IPS DF 4.7 (cell line): ENCODE measurements around the gene HS3ST4.
A peak's percentile ranks its signal among the peaks of the same experiment; 100 is the strongest.
"Not testable (repeated sequence)": the region's sequence is repeated elsewhere in the genome, so short reads cannot be mapped to it uniquely, and the experiment has no call there.

ENCODE experiments used
- DNase-seq: peaks from one replicate; pipeline ENCODE4 v3.0.0-alpha.2; 2013; ENCODE audit warnings: low spot score; ENCODE audit errors: extremely low read depth

The HS3ST4 gene

DNA sequence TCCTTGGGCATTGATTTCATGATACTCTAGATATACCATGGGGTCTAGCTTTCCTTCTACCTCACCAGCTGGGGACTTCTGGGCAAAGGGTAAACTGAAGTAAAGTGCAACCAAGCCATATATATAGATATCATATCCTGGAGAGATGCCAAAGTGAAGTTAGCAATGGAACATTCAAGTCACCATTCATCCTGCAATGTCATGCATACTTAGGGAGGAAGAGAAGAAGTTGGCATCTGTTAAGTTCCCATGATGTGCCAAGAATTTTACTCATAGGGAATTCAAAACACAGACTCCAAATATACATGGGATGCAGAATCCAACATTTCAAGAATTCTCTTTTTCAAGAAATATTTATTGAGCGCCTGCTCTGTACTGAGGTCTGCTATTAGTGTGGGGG, 399.8 kb downstream of the HS3ST4 start:
- DNase-seq, result no peak

DNA sequence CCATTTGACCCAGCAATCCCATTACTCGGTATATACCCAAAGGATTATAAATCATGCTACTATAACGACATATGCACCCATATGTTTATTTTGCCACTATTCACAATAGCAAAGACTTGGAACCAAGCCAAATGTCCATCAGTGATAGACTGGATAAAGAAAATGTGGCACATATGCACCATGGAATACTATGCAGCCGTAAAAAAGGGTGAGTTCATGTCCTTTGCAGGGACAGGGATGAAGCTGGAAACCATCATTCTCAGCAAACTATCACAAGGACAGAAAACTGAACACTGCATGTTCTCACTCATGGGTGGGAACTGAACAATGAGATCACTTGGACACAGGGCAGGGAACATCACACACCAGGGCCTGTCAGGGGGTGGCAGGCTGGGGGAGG, 406.4 kb downstream of the HS3ST4 start:
- not testable (repeated sequence) for DNase-seq

DNA sequence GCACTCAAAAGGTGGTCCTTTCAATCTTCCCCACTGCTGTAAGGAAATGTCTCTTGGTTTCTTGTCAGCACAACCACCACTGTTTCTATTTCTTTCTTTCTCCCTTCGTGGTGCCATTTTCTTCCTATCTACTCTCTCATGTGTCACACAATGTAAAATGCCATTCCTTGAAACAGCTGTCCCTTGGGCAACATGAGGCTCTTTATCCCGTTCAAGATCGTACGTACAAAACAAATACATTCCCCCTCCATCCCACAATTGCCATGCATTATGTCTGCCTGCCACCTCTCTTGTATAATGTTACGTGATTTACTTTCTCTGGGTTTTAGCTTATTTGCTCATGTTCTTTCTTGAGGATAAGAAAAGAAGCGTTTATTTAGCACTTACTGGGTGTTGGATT, 410.6 kb downstream of the HS3ST4 start:
- DNase-seq, result no peak

DNA sequence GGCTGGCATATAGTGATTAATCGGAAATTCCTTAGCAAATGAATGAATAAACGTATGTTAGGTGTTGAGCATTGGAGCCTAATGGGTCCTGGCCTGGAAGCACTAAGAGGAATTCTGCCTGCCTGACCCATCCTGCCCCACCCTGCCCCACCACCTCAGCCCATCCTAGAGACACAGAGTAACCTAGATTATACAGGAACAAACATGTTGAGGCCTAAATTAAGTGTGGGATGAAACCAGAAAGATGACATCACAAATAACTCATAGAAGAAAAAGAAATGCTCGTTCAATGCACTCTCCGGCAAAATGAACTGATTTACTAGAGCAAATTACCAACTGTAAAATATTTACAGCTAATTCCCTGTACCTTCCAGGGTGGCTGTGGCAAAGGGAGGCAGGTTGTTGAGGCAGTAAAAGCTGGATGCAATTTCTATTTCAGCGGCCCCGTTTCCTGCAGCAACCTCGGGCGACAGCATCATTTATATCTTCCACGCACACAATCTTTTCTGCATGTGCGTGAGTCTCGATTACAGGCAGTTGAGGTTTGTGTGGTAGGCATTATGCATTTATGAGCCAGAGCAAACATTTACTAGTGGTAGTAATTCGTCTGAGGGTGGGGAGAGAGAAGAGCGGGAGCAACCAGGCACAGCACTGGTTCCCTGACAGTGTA, 417.2 kb downstream of the HS3ST4 start:
- no peak for DNase-seq

DNA sequence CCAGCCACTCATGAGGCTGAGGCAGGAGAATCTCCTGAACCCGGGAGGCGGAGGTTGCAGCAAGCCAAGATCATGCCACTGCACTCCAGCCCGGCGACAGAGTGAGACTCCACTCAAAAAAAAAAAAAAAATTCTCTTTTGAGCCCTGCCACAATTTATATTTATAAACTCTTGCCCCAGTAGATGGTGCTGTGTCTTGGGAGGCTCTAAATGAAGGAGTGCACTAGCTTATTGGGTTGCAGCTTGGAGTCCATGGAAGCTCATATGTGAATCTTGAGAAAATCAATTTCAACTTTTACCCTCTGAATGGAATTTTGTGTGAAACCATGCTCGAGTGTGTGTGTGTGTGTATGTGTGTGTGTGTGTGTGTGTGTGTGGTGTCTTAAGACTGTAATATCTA, 420.1 kb downstream of the HS3ST4 start:
- DNase-seq, result no peak

DNA sequence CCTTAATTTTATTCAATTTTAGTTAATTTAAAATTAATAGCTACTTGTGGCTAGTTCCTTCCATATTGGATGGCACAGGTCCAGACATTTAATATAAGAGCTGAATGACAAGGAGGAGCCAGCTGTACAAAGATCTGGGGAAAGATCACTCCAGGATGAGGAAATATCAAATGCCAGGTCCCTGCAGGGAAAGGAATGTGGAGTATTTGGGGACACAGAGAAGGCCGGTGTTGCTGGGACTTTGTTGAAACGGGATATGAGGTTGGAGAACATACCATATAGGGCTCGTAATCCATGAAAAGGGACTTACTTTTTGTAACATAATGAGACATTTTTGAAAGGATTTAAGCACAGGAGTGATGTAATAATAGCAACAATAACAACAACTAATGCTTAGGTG, 426.8 kb downstream of the HS3ST4 start:
- DNase-seq, result peak; percentile 33

DNA sequence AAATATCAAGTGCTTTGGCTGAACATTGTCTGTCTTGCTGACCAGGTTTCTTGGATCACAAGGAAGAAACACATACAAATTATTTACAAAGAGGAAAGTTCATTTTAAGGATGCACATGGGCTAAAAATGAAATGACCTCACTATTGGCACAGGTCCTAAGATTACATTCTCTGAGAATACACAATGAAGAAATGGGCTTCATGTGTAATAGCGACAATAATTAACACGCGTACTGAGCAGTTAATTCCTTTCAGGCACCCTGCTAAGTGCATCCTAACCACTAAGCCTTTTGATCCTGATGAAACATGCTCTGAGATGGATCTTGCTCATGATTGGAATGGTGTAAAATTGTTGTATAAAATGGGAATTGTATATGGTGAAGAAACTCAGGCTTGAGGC, 429.0 kb downstream of the HS3ST4 start:
- no peak for DNase-seq

DNA sequence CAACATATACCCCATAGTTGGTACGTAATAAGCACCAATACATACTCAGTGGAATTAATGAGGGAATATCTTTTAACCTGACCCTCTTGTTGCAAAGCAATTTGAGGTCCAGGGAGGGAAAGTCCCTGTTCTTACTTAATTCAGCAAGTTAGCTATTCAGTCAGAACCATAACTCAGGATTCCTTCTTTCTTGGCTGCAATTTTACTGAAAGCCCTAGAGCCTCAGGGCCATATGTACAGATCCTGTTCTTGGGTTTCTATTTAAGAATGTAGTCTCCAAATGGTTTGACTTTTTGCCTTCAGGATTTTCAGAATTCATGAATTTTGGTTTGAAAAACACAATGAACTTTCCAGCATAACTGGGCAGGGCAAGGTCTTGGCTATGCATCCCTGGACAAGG, 436.5 kb downstream of the HS3ST4 start:
- no peak for DNase-seq

DNA sequence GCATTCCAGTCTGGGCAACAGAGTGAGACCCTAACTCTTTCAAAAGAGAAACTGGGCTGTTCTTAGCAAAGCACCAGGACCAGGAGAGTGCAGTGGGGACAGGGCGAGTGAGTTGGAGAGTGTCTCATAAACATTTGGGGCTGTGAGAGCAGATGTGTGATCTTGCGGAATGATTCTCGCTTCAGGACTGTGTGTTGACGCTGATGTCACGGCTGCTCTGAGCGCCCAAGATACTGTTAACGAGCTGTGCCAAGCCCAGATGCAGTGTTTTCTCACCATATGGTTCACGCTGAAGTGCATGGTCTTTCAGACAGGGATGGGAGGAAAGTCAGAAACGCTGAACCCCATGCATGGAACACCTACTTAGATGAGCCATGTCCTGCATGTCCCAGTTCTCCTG, 438.2 kb downstream of the HS3ST4 start:
- DNase-seq, result no peak

DNA sequence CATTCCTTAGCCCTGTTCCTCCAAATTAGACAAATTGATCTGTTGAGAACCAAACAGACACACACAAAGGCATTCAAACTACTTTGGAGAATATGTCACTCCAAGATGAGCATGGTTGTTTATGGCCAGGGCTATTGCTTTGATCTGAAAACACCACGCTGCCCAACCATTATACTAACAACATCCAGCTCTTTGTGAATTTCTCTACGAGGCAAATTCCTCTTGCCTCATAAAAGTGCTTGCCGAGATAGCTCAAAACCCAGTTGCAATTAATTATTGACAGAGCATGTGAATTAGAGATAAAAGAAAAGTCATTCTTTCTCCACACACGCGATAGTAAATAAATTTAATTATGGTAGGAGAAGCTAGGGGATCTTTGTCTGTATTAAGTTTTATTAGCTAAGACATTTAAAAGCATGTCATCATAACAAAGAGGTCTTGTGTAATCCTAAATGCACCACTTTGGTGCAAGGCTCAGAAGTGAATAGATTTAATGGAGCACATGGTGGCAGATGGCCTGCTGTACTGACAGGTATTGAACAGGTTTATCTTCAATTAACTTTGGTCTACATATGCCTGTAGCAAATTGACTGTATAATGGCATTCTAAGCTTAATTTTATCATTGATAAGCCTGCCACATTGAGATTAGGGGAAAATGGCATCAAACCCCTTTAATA, 441.8 kb downstream of the HS3ST4 start:
- no peak for DNase-seq

DNA sequence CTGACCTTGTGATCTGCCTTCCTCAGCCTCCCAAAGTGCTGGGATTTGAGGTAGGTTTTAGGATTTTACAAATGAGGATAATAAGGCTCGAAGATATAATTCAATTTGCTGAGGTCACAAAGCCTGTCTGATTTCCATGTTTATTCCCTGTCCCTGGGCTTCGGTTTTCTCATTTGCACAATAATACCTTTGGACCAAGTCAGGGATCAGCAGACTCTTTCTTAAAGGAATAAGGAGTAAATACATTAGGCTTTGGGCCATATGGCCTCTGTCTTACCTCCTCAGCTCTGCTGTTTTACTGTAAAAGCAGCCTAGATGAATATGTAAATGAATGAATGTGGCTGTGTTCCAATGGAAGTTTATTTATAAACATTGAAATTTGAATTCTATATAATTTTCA, 442.8 kb downstream of the HS3ST4 start:
- DNase-seq, result no peak

DNA sequence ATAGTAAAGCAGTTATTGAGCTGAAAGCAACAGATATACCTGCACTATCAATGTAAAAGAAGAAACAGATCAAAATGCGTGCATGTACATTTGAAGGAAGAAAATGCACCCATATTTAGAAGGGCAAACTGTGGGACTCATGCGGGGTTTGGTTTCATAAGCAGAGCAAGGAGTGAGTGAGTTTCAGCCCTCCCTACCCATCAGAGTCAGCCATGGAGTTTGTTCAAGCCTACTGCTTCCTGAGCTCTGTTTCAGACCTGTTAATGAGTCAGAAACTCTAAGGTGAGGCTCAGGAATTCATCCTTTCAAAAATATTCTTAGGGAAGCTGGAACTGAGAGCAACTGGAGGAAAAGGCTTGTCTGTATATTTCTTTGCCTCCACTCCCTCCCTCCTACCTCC, 446.2 kb downstream of the HS3ST4 start:
- no peak for DNase-seq

DNA sequence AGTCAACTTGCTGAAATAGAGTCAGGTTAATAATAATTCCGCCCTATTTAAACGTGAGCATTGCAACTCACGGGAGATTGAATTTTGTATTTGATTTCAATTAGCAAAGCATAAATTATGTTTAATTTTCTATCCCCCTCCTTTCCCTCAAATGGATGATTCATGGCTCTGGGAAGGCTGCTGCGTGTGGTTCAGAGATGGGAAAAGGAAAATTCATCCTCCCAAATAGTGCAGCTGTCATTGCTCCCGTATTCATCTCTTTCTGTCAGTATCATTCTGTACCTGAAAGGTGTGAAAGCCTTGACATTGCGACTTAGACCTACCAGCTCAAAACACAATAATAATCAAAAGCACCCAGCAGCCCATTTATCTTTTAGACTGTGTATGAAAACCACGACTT, 447.3 kb downstream of the HS3ST4 start:
- DNase-seq, result no peak

DNA sequence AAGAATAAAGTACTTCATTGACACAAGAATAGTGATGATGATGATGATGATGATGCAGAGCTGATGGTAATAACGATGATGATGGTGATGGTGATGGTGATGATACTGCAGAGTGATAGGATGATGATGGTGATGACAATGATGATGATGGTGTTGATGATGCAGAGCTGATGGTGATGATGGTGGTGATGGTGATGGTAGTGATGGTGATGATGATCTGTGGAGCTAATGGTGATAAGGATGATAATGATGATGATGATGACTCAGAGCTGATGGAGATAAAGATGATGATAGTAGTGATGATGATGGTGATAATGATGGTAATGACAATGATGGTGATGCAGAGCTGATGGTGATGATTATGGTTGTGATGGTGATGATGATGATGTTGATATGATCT, 448.1 kb downstream of the HS3ST4 start:
- DNase-seq, result no peak

DNA sequence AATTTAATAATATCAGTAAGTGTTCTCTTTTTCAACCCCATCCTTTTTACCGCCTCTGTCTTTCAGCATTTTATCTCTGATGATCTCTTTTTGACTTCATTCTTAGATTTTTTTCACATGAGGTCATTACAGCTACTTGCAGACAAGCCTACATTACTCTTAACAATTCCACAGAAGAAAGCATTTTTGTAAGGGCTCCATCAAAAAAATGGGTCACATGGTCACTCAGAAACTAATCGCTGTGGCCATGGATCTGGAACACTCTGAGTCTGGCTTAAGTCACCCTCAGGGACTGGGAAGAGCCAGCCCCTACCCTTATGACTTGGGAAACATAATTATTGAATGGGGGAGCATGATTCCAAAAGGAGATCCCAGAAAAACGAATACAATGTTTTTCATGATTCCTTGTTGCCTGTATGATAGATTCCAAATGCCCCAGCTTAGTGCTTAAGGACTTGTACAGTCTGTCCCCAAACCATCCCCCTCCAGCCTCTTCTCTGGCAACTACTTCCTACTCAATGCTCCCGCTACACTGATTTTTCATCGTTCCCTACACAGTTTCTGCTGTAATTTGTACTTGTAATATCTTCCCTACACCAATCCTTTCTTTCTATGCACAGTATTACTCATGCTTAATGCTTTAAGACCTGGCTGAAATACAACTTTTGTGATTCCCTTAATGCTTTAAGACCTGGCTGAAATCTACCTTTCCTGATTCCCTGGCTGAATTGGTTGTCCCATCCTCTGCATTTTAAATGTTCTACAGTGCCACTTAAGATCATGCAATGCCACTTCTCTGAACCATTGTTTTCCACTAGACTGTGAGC, 457.8 kb downstream of the HS3ST4 start:
- no peak for DNase-seq

DNA sequence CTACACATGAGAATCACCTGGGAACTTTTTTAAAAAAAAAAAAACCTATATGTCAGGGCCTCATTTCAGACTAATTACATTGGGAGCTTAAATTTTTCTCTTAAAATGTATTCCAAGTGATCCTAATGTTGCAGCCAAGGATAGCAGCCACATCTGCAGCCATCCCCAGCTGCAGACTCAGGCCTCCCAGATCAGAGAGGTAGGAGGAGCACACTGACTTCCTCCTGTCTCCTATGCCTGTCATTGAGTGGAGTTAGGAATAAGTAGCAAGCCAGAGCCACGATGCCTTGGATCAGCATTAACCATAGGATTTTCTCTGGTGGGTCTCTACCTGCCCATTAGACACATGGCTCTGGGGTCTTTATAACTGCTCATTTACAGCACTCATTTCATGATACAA, 463.5 kb downstream of the HS3ST4 start:
- DNase-seq, result no peak

DNA sequence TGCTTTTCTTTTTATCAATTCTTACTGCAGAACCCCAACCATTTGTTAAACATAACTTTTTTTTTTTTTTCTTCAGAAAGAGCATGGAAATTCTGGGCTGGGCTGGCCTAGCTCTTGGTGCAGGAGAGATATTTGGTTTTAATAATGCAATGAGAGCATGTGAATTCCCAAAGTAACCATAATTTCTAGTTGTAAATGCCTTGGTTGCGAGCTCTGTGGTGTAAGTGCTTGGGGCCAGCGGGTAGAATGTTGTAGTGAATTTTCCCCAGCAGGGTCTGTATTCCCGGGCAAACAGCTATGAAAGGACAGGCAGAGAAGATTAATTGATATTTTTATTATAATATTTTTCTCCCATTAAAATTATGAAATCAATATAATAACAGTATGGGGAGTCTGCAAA, 465.6 kb downstream of the HS3ST4 start:
- DNase-seq, result no peak

DNA sequence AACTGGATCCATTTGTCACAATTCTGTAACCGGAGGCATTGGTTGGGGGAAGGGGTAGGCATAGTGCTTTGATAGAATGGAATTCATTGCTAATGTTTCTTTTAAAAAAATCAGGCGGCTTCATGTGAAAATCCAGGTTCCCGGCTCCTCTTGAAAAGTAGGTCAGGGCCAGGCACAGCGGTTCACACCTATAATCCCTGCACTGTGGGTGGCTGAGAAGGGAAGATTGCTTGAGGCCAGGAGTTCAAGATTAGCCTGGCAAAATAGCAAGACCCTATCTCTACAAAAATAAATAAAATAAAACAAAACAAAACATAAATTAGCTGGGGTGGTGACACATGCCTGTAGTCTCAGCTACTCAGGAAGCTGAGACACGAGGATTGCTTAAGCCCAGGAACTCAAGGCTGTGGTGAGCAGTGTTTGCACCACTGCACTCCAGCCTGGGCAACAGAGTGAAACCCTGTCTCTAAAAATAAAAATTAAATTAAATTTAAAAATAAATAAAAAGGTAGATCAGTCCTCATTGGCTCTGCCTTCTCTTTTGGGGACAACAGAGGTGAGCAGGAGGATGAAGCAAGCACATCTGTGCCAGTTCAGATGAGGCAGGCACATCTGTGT, 466.5 kb downstream of the HS3ST4 start:
- no peak for DNase-seq

DNA sequence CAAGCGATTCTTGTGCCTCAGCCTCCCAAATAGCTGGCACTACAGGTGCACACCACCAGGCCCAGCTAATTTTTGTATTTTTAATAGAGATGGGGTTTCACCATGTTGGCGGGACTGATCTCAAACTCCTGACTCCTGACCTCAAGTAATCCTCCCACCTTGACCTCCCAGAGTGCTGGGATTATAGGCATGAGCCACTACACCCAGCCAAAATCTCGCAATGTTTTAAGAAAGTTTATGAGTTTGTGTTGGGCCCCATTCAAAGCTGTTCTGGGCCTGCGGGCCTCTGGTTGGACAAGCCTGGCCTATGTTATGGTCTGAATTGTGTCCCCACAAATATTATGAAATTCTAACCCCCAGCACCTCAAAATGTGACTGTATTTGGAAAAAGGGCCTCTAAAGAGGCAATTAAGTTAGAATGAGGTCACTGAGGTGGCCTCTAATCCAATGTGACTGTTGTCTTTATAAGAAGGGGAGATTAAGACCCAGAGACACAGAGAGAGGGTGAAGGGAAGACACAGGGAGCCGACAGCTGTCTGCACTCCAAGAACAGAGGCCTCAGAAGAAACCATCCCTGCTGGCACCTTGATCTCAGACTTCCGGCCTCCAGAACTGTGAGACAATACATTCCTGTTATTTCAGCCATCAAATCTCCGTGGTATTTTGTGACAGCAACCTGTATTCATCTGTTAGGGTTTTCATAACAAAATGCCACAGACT, 469.9 kb downstream of the HS3ST4 start:
- no peak for DNase-seq

DNA sequence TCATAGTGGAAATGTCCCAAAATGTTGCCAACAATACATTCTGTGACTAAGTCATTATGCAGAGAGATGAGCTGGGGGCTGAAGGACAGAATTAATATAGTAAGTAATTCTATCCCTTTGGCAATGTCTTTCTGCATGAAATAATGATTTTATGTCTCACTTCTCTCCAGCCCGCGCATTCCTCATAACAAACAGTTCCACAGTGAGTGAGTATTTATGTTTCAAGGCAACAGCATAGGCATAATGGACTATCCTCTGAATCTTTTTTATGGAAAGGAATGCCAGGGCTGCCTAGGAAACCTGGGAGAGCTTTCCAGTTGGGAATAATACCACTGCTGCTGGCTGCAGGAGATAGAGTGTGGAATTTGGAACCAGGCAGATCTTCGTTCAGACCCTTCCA, 477.7 kb downstream of the HS3ST4 start:
- no peak for DNase-seq

DNA sequence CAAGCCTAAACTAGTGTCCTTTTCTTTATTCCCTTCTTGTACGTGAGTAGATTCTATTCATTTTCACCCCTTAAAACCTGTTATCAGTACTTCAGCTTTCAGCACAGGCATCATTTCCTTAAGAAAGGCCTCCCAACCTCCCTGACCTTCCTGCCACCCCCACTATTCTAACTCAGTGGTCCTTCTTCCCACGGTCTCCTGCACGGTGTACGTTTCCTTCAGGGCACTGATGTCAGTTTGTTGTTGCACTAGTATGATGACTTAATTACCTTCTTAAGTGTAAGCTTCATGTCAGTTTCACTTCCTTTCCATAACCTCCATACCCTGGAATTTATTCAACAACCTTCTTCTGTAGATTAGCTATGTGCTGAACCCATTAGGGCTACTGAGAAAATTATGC, 484.2 kb downstream of the HS3ST4 start:
- DNase-seq, result no peak
